GM18508 (cell line): ENCODE measurements around the gene ZXDC.

Experiments
- ATAC-seq: cut with Tn5 transposase; IDR thresholded peaks from one replicate; pipeline ENCODE4 v1.9.1; 2021; ENCODE audit warnings: moderate number of reproducible peaks; ENCODE audit not compliant: insufficient read depth, unreplicated experiment

The ZXDC gene

GRCh38 chr3:126456766-126457388 lies 18.8 kb downstream of the ZXDC start:
- no peak for ATAC-seq

- no peak for ATAC-seq
Observed at GRCh38 chr3:126456211-126456610, 19.5 kb downstream of the ZXDC start.

- ATAC-seq = no peak
Observed at GRCh38 chr3:126454437-126455198, 21.1 kb downstream of the ZXDC start.

DNA sequence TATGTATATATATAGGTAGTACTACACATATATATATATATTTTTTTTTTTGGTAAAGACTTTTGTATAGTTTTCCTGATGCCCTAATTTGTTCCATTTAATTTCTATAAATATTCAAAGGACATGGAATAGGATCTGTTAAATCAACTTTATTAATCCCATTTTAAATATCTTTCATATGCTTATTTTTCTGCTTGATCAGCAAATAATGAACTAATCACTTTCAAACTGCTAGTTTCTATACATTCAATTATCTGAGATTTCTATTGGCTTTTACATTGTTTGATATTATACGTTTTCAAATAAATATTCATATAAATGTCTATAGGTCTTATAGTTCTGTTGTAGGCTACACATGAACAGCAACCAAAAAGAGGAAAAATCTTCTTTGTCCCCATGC lies 21.7 kb downstream of the ZXDC start:
- no peak for ATAC-seq

DNA sequence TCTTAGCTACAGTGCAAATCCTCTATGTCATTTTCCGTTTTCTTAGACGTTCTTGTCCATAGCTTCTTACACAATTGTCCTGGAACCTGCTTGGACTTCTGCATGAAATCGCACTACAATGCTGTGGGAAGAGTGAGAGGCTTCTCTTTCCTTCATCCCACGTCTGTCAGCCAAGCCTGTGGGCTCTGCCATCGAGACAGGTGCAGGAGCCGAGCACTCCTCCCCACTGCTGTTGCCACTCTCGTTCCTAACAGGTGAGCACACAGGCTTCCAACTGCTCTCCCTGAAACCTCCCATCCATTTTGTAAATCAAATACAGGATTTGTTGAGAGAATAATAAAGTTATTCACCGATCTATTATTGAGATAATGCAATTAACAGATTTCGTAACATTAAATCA lies 23.5 kb downstream of the ZXDC start:
- ATAC-seq = no peak

DNA sequence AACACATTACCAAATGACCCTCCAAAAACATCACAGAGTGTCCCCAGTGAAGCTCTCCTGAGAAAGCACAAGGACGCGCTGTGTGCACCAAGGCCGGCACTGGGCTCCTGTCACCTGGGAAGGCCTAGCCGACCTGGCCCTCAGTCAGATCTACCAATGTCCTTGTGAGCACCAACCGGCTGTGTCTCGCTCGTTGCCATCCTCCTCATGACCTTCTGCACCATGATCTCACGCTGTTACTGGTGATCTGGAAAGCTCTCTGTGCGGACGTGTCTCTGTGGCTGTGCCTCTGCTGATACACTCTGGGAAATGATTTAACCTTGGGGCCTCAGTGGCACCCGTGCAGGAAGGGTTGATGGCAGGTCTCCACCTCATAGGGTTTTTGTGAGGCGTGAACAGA lies 24.2 kb downstream of the ZXDC start:
- ATAC-seq = no peak

GRCh38 chr3:126450744-126451143 lies 24.9 kb downstream of the ZXDC start:
- no peak for ATAC-seq

DNA sequence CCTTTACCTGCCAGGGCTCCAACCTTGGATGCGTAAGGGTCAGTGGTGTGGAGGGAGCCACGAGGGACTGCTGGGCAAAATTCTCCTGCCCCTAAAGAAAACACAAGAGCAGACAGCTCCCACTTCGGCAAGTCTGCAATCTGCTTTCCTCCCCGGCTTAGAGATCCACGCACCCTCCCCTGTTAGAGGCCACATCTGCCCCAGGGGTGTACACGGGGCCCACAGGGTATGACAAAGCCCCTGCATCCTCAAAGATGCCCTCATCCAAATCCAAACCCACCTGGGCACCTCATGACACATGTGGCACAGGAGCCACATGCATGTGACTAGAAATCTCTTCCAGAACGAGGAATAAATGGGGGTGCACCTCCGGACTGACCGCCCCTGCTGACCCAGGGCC lies 25.5 kb downstream of the ZXDC start:
- no peak for ATAC-seq

DNA sequence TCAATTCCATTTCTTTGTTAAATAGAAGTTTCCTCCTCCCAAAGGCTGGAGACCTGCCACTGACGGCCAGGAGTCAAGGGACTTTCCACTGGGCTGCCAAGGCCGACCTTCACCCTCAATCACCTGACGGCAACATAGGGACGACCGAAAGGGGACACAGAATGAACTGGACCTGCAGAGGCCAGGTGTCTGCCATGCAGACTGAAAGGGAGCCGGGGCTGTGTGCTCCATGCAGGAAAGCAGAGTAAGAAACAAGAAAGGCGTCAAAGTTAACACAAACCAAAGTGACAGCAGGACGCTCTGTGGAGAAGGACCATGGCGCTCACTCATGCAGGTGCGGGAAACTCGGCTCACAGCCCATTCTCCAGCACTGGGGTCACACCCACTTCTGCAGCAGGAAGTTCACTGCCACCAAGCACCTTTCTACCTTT lies 26.1 kb downstream of the ZXDC start:
- no peak for ATAC-seq

- no peak for ATAC-seq
Observed at GRCh38 chr3:126448893-126449180, 26.9 kb downstream of the ZXDC start.

DNA sequence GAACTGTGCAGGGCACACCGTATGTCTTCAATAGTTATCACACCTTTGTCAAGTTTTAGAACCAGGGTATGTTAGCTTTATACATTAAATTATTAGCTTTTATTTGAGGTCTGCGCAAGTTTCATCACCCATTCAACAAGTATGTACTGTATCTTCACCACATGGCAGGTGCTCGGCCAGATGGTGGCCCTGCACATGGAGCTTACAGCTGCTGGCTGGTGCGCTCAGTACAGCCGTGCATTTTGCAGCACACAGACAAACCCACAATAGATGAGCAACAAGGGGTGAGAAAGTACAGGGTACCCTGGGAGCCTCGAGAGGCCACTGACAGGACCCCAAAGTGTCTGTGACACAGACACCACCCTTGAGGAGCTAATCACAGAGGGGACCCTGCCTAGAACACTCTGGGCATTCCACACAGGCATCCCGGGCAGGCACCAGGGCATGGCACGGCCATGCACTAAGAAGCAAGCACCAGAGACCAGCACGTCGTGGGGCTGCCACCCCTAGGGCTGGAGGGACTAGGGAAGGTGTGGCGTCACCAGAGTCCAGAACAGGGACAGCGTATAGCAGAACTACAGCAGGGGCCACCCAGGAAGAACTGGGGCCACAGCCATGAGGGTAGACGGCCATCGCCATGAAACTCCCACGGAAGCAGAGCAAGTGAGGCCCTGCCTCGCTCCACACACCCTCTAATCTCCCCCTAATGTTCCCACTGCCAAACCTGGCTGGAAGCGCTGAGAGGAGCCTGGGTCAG lies 27.4 kb downstream of the ZXDC start:
- no peak for ATAC-seq

DNA sequence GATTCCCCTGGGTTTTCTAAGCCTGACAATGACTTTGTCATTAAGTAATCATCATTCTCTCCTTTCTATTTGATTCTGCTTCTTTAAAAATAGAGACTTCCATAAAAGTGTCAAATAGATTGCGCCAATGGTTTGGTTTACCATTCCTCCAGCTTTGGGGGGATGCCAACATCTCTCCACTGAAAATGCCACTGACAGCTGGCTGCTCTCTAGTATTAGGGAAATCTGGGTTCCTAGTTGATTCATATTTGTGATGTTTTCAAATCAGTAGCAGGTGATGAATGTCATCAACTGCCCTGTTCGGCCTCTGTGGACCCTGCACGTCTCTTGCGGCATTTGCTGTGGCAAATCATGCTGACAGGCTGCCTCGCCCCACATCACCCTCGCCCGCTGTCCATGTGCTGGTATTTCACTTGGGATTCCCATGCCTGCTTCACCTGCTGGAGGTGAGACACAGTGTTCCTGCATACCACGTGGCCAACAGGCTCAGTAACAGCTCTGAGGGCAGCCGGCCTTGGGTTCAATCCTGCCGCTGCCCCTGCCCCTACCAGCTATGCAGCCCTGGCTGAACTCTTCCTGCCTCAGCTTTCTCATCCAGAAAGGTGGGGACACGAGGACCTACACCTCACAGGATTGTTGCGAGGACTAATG lies 28.1 kb downstream of the ZXDC start:
- no peak for ATAC-seq

- ATAC-seq = no peak
Observed at GRCh38 chr3:126446791-126447190, 28.9 kb downstream of the ZXDC start.

GRCh38 chr3:126446301-126446700 lies 29.4 kb downstream of the ZXDC start:
- no peak for ATAC-seq

GRCh38 chr3:126445506-126445905 lies 30.2 kb downstream of the ZXDC start:
- no peak for ATAC-seq

GRCh38 chr3:126442856-126443242 lies 32.8 kb downstream of the ZXDC start:
- no peak for ATAC-seq

DNA sequence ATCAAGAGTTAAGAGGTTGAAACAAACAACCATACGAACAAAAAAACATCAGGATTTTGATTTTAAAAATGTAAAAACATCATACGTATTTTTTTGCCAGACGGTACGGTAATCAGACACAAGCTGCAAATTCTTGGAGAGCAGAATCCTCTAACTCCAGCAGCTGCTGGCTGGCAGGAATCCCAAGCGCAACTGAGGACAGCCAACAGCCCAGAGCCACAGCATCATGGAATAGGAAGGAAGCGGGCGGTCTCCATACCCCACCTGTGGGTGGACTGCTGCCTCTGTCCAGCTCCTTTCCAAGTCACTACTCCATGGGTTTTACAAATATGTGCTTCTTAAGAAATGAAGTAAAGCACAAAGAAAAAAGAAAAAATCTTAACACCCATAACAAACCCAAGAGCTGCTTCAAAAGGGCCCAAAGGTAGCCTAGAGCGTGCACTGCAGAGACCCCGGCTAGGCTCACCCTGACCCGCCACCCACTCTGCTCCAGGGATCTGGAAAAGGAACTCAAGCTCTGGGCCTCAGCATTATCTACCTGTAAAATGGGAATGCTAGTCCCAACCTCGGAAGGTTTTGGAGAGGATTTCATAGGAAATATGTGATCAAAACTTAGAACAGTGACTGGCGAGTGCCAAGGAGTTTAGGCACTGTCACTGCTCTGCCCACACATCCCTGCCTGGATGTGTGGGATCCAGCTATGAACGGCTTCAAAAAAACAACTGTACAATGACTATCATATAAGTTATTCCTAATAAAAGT lies 33.4 kb downstream of the ZXDC start:
- ATAC-seq = no peak

- no peak for ATAC-seq
Observed at GRCh38 chr3:126441256-126441880, 34.3 kb downstream of the ZXDC start.

DNA sequence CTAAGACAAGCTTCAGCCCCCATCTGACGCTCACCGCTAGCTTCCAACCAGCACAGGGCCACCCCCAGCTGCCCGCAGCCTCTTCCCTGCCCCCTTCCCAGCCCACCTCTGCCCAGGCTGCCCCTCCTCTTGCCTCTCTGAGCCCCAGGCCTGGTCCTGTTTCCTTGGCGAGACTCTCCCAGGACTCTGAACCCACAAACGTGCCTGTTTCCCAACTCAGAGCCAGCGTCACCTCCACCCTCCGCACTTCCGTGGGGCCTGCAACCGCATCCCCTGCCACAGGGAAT lies 35.0 kb downstream of the ZXDC start:
- no peak for ATAC-seq
